ENCODE data around the gene AKT2.
"Not testable (repeated sequence)": the region's sequence is repeated elsewhere in the genome, so short reads cannot be mapped to it uniquely, and the experiment has no call there.

The AKT2 gene

DNA sequence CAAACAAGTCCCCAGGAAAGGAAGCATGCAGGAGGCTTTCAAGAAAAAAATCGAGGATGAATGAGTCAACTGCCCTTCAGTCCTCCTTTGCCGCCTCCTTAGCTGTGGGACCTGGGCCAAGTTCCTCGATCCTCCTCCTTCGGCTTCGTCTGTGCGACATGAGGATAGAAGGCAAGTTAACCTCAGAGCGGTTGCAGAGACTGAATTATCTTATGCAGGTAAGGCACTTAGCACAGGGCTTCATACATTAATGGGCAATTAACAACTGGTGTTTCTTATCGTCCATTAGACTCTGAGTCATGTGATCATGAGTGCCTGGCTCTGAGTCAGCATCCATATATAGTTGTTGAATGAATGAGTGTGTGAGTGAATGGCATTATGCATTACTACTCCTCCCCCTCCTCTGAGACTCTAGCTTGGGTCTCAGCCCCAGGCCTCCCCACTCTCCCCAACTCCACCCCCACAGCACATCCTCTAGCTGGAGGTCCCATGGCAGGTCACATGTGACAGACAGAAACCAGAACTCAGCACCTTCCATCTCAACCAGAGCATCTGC lies 65.3 kb downstream of the AKT2 start:
- ChIA-PET POLR2A (no interaction called here), CTCF (no interaction called here)
- peak in 1 of 3 donors; percentile 36 for DNase-seq
- Histone ChIP-seq H3K27me3 (replicated peaks in 2 of 5; ENCODE audit: control insufficient read depth in 4 of 5, insufficient read depth in 5 of 5, low read length in 4 of 5) (peaks cover 4 to 82% (median 35%) of the 10 kb centered on the region in 5 experiments), H3K9me3 (ENCODE audit: control extremely low read depth in 1 of 5, control insufficient read depth in 4 of 5, insufficient read depth in 2 of 5, low read depth in 1 of 5, low read length in 4 of 5) (peaks cover 0 to 6% (median 0%) of the 10 kb centered on the region in 5 experiments), H3K36me3 (ENCODE audit: control insufficient read depth in 4 of 4, insufficient read depth in 4 of 4, low read length in 3 of 4) (no peaks in the 10 kb centered on the region), H3K27ac (ENCODE audit: insufficient read depth in 1 of 2, low read depth in 1 of 2, low read length in 2 of 2, poor library complexity in 1 of 2, severe bottlenecking in 2 of 2) (no peak overlapping the region), H3K4me3 (ENCODE audit: control insufficient read depth in 1 of 7, extremely low read depth in 1 of 7, insufficient read depth in 4 of 7, low read depth in 2 of 7, low read length in 6 of 7) (no peak overlapping the region), H3K4me1 (ENCODE audit: control extremely low read depth in 1 of 4, control insufficient read depth in 4 of 4, insufficient read depth in 4 of 4, low read length in 3 of 4) (peaks cover 0 to 12% (median 4%) of the 10 kb centered on the region in 4 experiments)
- 55% methylated on average over 8 of the region's 8 CpGs for WGBS (ENCODE audit: insufficient coverage)

DNA sequence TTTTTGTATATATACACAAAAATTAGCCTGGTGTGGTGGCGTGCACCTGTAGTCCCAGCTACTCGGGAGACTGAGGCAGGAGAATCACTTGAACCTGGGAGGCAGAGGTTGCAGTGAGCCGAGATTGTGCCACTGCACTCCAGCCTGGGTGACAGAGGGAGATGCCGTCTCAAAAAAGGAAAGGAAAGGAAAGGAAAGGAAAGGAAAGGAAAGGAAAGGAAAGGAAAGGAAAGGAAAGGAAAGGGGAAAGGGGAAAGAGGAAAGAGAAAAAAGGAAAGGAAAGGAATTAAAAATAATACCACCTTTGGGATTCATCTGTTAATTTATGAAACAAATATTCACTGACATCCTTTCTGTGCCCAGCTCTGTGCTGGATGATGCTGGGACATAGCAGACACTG lies 66.1 kb downstream of the AKT2 start:
- DNase-seq; H3K4me3 ChIP-seq (ENCODE audit: control insufficient read depth in 1 of 7, extremely low read depth in 1 of 7, insufficient read depth in 4 of 7, low read depth in 2 of 7, low read length in 6 of 7); H3K9me3 ChIP-seq (ENCODE audit: control extremely low read depth in 1 of 5, control insufficient read depth in 4 of 5, insufficient read depth in 2 of 5, low read depth in 1 of 5, low read length in 4 of 5); H3K36me3 ChIP-seq (ENCODE audit: control insufficient read depth in 4 of 4, insufficient read depth in 4 of 4, low read length in 3 of 4); H3K27ac ChIP-seq (ENCODE audit: insufficient read depth in 1 of 2, low read depth in 1 of 2, low read length in 2 of 2, poor library complexity in 1 of 2, severe bottlenecking in 2 of 2); POLR2A ChIA-PET: not testable (repeated sequence)
- H3K4me1 ChIP-seq (ENCODE audit: control extremely low read depth in 1 of 4, control insufficient read depth in 4 of 4, insufficient read depth in 4 of 4, low read length in 3 of 4), result peaks cover 0 to 12% (median 4%) of the 10 kb centered on the region in 4 experiments
- H3K27me3 ChIP-seq (replicated peaks in 2 of 5; ENCODE audit: control insufficient read depth in 4 of 5, insufficient read depth in 5 of 5, low read length in 4 of 5), result peaks cover 4 to 74% (median 29%) of the 10 kb centered on the region in 5 experiments
- WGBS (ENCODE audit: insufficient coverage), result 89% methylated on average over 3 of the region's 4 CpGs
- CTCF ChIA-PET, result interaction anchor here (0.8 to 1.3 kb wide), 2 partner anchors 51 to 62 kb away, joined by 3 to 4 read pairs; no protein-coding TSS in a partner anchor

DNA sequence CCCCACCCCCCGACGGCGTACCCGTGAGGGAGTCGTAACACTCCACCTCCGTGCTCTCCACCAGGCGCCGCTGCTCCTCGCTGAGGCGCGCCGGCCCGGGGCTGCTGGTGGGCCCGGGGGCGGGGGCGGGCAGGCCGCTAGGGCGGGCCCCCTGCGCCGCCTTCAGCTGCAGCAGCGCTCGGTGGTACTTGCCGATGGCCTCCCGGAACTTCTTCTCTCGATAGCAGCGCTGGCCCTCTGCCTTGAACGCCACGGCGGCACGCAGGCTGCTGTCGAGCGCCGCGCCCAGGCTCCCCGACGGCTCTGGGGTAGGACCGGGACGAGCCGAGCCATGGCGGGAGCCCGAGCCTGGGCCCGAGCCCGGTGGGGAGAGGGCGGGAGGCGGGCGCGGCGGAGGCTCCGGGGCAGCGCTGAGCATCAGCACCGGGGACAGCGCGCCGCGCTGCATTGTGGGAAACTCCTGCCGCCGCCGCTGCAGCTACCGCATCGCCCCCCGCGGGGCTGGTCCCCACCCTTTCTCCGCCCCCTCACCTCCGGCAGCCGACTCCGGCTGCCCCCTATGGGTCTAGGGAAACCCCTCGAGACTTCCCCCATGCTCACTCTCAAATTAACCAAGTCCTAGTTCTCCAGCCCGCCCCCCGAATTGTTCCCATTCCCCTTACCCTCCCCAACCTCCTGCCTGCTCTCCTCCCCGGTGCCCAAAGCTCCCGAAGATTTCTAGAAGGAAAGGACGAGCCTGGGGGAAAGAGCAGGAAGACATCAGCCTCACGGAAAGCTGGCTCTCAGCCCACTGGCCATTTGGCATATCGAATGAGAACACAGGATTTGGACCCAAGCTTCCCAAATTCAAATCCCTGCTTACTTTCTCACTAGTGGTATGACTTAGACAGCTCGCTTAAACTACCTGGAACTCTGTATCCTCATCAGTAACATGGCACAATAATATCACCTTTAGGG lies 66.9 kb downstream of the AKT2 start, which contains the start of gene TTC9B:
TTC9B (minus strand) TSS at position 451 of the 957 bp plus-strand sequence; CDS start at position 448, 3 bp downstream.
- H3K4me3 ChIP-seq (ENCODE audit: control insufficient read depth in 1 of 7, extremely low read depth in 1 of 7, insufficient read depth in 4 of 7, low read depth in 2 of 7, low read length in 6 of 7), result no peak within 1 kb of the TSS
- CTCF ChIA-PET, result interaction anchor here (0.8 to 1.3 kb wide), 7 partner anchors 9 to 103 kb away, joined by 3 to 4 read pairs (median 3); partner anchors contain the start of gene CCNP
- H3K36me3 ChIP-seq (ENCODE audit: control insufficient read depth in 4 of 4, insufficient read depth in 4 of 4, low read length in 3 of 4), result no peaks in the 10 kb centered on the region
- 4% methylated on average over 65 of the region's 75 CpGs for WGBS (ENCODE audit: insufficient coverage)
- DNase-seq, result peak; percentile 61 to 82 (median 81)
- POLR2A ChIA-PET, result no interaction called here
- H3K9me3 ChIP-seq (ENCODE audit: control extremely low read depth in 1 of 5, control insufficient read depth in 4 of 5, insufficient read depth in 2 of 5, low read depth in 1 of 5, low read length in 4 of 5), result peaks cover 0 to 6% (median 0%) of the 10 kb centered on the region in 5 experiments
- peaks cover 0 to 8% (median under 1%) of the 10 kb centered on the region in 4 experiments for H3K4me1 ChIP-seq (ENCODE audit: control extremely low read depth in 1 of 4, control insufficient read depth in 4 of 4, insufficient read depth in 4 of 4, low read length in 3 of 4)
- H3K27me3 ChIP-seq (replicated peaks in 2 of 5; ENCODE audit: control insufficient read depth in 4 of 5, insufficient read depth in 5 of 5, low read length in 4 of 5), result peaks cover 4 to 66% (median 29%) of the 10 kb centered on the region in 5 experiments
- no peak within 1 kb of the TSS for H3K27ac ChIP-seq (ENCODE audit: insufficient read depth in 1 of 2, low read depth in 1 of 2, low read length in 2 of 2, poor library complexity in 1 of 2, severe bottlenecking in 2 of 2)

DNA sequence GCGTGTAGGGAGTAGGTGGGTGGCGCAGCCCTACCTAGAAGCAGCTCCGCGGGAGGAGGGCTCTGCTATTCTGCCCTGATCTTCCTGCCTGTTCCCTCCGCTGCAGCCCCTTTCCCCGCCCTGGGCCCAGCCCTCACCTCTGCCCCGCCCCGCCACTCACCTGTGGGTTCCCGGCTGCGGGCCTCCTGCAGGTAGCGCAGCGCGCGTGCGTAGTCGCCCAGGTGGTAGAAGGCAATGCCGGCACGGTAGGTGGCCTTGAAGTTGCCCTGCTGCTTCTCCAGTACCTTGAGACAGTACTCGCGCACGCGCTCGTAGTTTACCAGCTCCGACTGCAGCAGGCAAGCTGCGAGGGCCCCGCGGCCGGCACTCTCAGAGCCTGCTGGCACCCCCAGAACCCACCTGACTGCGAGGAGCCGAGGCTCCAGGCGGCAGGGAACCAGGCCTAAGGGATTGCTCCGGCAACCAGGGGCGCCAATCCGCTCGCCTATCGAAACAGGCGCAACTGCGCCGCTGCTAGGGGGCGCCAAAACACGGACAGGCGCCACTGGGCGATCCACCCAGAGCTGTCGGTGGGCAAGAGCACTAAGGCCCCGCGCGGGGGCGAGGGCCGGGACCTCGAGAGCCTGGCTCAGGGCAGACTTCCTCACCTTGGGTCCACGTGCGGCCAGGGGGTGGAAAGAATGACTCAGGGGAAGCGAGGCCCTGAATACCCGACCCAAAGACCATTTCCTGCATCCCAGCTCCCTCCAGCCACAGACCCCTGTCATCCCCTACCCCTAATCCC lies 67.9 kb downstream of the AKT2 start:
- Histone ChIP-seq H3K36me3 (ENCODE audit: control insufficient read depth in 4 of 4, insufficient read depth in 4 of 4, low read length in 3 of 4) (peaks cover 0 to 3% (median under 1%) of the 10 kb centered on the region in 4 experiments), H3K4me1 (ENCODE audit: control extremely low read depth in 1 of 4, control insufficient read depth in 4 of 4, insufficient read depth in 4 of 4, low read length in 3 of 4) (peaks cover 0 to 7% (median 0%) of the 10 kb centered on the region in 4 experiments), H3K27me3 (replicated peaks in 2 of 5; ENCODE audit: control insufficient read depth in 4 of 5, insufficient read depth in 5 of 5, low read length in 4 of 5) (peaks cover 4 to 56% (median 27%) of the 10 kb centered on the region in 5 experiments), H3K9me3 (ENCODE audit: control extremely low read depth in 1 of 5, control insufficient read depth in 4 of 5, insufficient read depth in 2 of 5, low read depth in 1 of 5, low read length in 4 of 5) (peaks cover 0 to 2% (median 0%) of the 10 kb centered on the region in 5 experiments), H3K27ac (ENCODE audit: insufficient read depth in 1 of 2, low read depth in 1 of 2, low read length in 2 of 2, poor library complexity in 1 of 2, severe bottlenecking in 2 of 2) (no peak overlapping the region), H3K4me3 (ENCODE audit: control insufficient read depth in 1 of 7, extremely low read depth in 1 of 7, insufficient read depth in 4 of 7, low read depth in 2 of 7, low read length in 6 of 7) (no peak overlapping the region)
- peak in 2 of 3 donors; percentile 37 to 43 for DNase-seq
- ChIA-PET CTCF (interaction anchor here (0.7 to 1.3 kb wide), 5 partner anchors 10 to 102 kb away, joined by 3 read pairs; partner anchors contain the start of gene CCNP), POLR2A (no interaction called here)
- 12% methylated on average over 50 of the region's 54 CpGs for WGBS (ENCODE audit: insufficient coverage)

DNA sequence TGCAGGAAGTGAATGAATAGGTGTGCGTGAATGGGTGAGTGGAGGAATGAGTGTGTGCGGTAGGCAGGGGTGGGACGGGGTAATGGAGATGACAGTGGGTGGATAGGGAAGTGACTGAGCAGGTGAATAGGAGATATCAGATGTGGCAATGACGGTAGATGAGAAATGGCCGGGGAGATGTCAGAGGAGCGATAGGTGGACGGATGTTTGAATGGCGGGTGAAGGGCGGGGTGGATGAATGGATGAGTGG lies 68.4 kb downstream of the AKT2 start:
- Histone ChIP-seq H3K9me3 (ENCODE audit: control extremely low read depth in 1 of 5, control insufficient read depth in 4 of 5, insufficient read depth in 2 of 5, low read depth in 1 of 5, low read length in 4 of 5) (no peaks in the 10 kb centered on the region), H3K27ac (ENCODE audit: insufficient read depth in 1 of 2, low read depth in 1 of 2, low read length in 2 of 2, poor library complexity in 1 of 2, severe bottlenecking in 2 of 2) (no peak overlapping the region), H3K27me3 (replicated peaks in 2 of 5; ENCODE audit: control insufficient read depth in 4 of 5, insufficient read depth in 5 of 5, low read length in 4 of 5) (peaks cover 4 to 54% (median 27%) of the 10 kb centered on the region in 5 experiments), H3K36me3 (ENCODE audit: control insufficient read depth in 4 of 4, insufficient read depth in 4 of 4, low read length in 3 of 4) (peaks cover 0 to 7% (median 3%) of the 10 kb centered on the region in 4 experiments), H3K4me3 (ENCODE audit: control insufficient read depth in 1 of 7, extremely low read depth in 1 of 7, insufficient read depth in 4 of 7, low read depth in 2 of 7, low read length in 6 of 7) (no peak overlapping the region), H3K4me1 (ENCODE audit: control extremely low read depth in 1 of 4, control insufficient read depth in 4 of 4, insufficient read depth in 4 of 4, low read length in 3 of 4) (peaks cover 0 to 7% (median 0%) of the 10 kb centered on the region in 4 experiments)
- ChIA-PET CTCF (no interaction called here), POLR2A (no interaction called here)
- no peak for DNase-seq
- 46% methylated on average over 8 of the region's 9 CpGs for WGBS (ENCODE audit: insufficient coverage)

DNA sequence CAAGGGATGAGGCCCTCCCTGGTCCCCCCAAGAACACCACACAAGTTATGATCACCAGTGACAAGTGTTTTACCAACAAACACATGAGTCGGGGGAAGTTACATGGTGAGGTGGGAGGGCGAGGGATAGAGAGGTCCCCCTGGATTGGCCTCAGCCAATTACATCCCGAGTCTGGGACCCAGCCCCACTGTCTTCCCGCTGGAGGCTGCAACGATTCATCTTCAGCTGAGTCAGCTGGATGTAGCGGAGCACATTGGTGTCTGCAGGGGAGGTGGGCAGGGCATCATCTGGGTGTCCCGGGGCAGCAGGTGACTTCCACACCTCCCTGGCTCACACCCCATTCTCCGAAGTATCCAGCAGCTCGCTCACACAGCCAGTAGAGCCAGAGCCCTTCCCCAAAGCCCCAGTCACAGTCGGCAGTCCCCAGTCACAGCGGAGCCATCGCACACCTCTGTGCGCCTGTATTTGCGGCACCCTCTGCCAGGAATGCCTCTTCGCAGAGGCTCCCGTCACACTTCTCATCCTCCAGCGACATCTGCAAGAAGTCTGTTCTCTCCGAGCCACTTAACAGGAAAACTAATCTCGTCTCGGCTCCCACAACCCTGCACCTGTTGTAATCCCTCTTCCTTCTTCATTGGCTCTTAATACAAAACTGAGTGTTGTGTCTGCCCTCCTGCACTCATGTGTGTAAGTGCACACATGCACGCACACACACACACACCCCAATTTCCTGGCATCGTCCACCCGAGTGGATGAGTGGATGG lies 69.0 kb downstream of the AKT2 start:
- no peak for DNase-seq
- ChIA-PET POLR2A (no interaction called here), CTCF (no interaction called here)
- no peak overlapping the region for H3K4me3 ChIP-seq (ENCODE audit: control insufficient read depth in 1 of 7, extremely low read depth in 1 of 7, insufficient read depth in 4 of 7, low read depth in 2 of 7, low read length in 6 of 7)
- peaks cover 0 to 7% (median 3%) of the 10 kb centered on the region in 4 experiments for H3K36me3 ChIP-seq (ENCODE audit: control insufficient read depth in 4 of 4, insufficient read depth in 4 of 4, low read length in 3 of 4)
- no peaks in the 10 kb centered on the region for H3K9me3 ChIP-seq (ENCODE audit: control extremely low read depth in 1 of 5, control insufficient read depth in 4 of 5, insufficient read depth in 2 of 5, low read depth in 1 of 5, low read length in 4 of 5)
- peaks cover 0 to 7% (median 0%) of the 10 kb centered on the region in 4 experiments for H3K4me1 ChIP-seq (ENCODE audit: control extremely low read depth in 1 of 4, control insufficient read depth in 4 of 4, insufficient read depth in 4 of 4, low read length in 3 of 4)
- H3K27me3 ChIP-seq (replicated peaks in 2 of 5; ENCODE audit: control insufficient read depth in 4 of 5, insufficient read depth in 5 of 5, low read length in 4 of 5), result peaks cover 4 to 54% (median 27%) of the 10 kb centered on the region in 5 experiments
- no peak overlapping the region for H3K27ac ChIP-seq (ENCODE audit: insufficient read depth in 1 of 2, low read depth in 1 of 2, low read length in 2 of 2, poor library complexity in 1 of 2, severe bottlenecking in 2 of 2)
- 53% methylated on average over 18 of the region's 23 CpGs for WGBS (ENCODE audit: insufficient coverage)
